HG02798 (cell line): Measurements from ENCODE around the gene GNA15.
"Not testable (repeated sequence)": the region's sequence is repeated elsewhere in the genome, so short reads cannot be mapped to it uniquely, and the experiment has no call there.

Experiments used
- ATAC-seq: cut with Tn5 transposase; IDR thresholded peaks from one replicate; pipeline ENCODE4 v1.9.1; 2021; ENCODE audit warnings: mild to moderate bottlenecking; ENCODE audit not compliant: unreplicated experiment, poor library complexity

GNA15 gene

DNA sequence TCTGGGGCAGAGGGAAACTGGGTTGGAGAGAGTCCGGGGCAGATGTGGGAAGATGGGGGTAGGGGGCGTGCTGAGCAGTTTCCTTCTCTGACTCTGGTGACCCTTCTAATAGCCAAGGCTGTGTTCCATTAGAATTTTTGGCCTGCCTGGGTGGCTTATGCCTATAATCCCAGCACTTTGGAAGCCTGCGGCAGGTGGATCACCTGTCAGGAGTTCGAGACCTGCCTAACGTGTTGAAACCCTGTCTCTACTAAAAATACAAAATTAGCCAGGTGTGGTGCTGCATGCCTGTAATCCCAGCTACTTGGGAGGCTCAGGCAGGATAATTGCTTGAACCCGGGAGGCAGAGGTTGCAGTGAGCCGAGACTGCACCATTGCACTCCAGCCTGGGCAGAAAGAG, 67.1 kb downstream of the GNA15 start:
- not testable (repeated sequence) for ATAC-seq

GRCh38 chr19:3203805-3204645, 68.2 kb downstream of the GNA15 start:
- ATAC-seq: no peak

DNA sequence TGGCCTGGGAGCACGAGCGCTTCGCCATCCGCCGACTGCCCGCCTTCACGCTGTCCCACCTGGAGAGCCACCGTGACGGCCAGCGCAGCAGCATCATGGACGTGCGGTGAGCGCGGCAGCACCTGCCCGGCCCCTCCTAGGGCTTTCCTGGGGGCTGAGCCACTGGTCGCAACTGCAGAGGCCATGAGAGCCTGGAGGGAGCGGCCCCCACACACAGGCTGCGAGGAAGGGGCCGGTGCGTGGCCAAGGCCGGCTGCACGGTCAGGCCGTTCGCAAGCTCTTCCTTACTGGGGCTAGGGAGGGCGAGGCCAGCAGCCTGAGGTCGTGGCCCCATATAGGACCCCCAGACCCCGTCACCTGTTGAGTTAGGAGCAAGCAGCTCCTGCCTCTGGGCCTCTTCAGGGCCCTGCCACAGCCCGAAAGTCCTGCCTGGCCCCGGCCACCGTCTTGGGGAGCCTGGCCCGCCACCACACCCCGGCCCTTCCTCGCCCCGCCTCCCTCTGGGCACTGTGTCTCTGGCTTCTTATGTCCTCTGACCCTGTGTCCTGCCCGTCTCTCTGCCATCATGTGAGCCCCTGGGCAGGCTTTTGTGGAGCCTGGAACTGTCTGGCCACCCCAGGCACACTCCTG, 68.9 kb downstream of the GNA15 start:
- ATAC-seq: no peak

DNA sequence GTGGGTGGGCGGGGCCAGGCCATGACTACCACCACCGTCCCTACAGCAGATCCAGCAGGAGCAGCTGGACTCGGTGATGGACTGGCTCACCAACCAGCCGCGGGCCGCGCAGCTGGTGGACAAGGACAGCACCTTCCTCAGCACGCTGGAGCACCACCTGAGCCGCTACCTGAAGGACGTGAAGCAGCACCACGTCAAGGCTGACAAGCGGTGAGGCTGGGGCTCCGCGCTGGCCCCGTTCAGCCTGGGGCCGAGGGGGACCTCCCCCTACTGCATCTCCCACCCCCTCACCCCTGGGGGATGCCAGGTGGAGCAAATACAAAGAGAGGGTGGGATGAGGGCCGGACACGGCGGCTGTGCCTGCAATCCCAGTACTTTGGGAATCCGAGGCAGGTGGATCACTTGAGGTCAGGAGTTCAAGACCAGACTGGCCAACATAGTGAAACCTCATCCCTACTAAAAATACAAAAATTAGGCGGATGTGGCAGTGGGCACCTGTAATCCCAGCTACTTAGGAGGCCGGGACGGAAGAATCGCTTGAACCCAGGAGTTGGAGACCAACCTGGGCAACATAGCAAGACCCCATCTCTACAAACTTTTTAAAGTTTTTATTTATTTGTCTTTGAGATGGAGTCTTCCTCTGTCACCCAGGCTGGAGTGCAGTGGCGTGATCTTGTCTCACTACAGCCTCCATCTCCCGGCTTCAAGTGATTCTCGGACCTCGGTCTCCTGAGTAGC, 70.6 kb downstream of the GNA15 start:
- ATAC-seq: no peak

DNA sequence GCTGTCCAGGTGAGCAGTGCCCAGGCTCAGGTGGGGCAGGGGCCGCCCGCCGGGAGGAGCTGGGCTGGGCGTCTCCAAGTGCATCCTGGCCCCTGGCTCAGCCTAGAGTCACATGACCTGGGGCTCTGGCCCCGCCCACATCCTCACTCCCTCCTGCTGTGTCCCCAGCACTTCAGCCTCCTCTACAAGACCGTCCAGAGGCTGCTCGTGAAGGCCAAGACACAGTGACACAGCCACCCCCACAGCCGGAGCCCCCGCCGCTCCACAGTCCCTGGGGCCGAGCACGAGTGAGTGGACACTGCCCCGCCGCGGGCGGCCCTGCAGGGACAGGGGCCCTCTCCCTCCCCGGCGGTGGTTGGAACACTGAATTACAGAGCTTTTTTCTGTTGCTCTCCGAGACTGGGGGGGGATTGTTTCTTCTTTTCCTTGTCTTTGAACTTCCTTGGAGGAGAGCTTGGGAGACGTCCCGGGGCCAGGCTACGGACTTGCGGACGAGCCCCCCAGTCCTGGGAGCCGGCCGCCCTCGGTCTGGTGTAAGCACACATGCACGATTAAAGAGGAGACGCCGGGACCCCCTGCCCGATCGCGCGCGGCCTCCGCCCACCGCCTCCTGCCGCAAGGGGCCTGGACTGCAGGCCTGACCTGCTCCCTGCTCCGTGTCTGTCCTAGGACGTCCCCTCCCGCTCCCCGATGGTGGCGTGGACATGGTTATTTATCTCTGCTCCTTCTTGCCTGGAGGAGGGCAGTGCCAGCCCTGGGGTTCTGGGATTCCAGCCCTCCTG, 71.8 kb downstream of the GNA15 start:
- no peak for ATAC-seq

DNA sequence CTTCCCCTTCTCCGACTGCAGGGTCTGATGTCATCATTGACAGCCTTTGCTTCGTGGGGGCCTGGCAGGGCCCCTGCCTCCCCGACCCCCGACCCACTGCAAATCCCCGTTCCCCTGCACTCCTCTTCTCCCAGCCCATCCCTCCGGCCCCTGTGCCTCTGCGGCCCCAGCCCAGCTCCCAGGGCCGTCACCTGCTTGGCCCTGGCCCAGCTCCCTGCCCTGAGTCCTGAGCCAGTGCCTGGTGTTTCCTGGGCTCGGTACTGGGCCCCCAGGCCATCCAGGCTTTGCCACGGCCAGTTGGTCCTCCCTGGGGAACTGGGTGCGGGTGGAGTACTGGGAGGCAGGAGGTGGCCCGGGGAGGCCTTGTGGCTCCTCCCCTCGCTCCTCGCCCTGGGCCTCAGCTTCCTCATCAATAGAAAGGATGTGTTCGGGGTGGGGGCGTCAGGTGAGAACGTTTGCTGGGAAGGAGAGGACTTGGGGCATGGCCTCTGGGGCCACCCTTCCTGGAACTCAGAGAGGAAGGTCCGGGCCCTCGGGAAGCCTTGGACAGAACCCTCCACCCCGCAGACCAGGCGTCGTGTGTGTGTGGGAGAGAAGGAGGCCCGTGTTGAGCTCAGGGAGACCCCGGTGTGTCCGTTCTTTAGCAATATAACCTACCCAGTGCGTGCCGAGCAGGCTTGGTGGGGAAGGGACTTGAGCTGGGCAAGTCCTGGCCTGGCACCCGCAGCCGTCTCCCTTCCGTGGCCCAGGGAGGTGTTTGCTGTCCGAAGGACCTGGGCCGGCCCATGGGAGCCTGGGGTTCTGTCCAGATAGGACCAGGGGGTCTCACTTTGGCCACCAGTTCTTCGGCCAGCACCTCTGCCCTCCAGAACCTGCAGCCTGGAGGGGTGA, 72.7 kb downstream of the GNA15 start:
- ATAC-seq: no peak

GRCh38 chr19:3210347-3211017, 74.6 kb downstream of the GNA15 start:
- peak; percentile 50 for ATAC-seq

DNA sequence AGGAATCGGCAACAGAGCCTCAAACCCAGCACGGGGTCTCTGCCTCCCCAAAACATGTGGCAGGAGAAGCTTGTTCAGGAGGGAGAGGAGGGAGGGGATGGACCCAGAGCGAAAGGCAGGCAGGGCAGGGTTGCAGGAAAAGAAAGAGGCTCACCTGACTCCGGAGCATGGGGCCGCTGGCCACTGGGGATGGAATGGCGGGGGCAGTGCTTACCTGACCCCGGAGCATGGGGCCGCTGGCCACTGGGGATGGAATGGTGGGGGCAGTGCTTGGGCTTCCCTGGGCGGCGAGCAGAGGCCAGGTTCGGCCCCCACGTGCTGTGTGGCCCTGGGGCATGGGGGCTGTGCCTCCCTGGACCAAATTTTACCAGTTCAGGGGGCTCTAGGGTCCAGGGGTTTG, 75.4 kb downstream of the GNA15 start:
- no peak for ATAC-seq

- ATAC-seq: no peak
These were observed 77.3 kb downstream of the GNA15 start for GRCh38 chr19:3213159-3213558.
